ENCODE results near the gene SIRPA.

GRCh38 chr20:1882026-1882425, 13.2 kb upstream of the SIRPA start:
- TF ChIP-seq REST (IDR thresholded peaks at IDR 0.05; ENCODE audit: insufficient read depth in 1 of 2, low read depth in 2 of 2, low read length in 2 of 2) (no peak), POLR2AphosphoS5 (IDR thresholded peaks at IDR 0.05; ENCODE audit: low read depth, low read length) (no peak), FOXP2 (optimal IDR thresholded peaks at IDR 0.05; ENCODE audit: borderline replicate concordance, extremely low read depth, extremely low read length, insufficient read depth) (no peak), TAF1 (IDR thresholded peaks at IDR 0.05; ENCODE audit: borderline replicate concordance, insufficient read depth, low read length) (no peak)

Measured in PFSK-1 (cell line).